HS-5 (cell line): ENCODE data around the gene USP17L17.
"Not testable (repeated sequence)": the region's sequence is repeated elsewhere in the genome, so short reads cannot be mapped to it uniquely, and the experiment has no call there.

ENCODE experiments used
- DNase-seq: peaks from one replicate; pipeline ENCODE4 v3.0.0-alpha.2; 2012; ENCODE audit warnings: low read depth

USP17L17 gene

GRCh38 chr4:9243579-9243978 is at the start of gene USP17L17:
Gene USP17L17, plus strand, starts transcription at chr4:9243879. Its CDS starts 0 bp downstream, at chr4:9243879.
- not testable (repeated sequence) for DNase-seq

GRCh38 chr4:9210357-9210756 is 33.3 kb upstream of the USP17L17 start, which contains the start of gene USP17L10:
Gene USP17L10, plus strand, starts transcription at chr4:9210657. Its CDS starts 0 bp downstream, at chr4:9210657.
- DNase-seq, result not testable (repeated sequence)

DNA sequence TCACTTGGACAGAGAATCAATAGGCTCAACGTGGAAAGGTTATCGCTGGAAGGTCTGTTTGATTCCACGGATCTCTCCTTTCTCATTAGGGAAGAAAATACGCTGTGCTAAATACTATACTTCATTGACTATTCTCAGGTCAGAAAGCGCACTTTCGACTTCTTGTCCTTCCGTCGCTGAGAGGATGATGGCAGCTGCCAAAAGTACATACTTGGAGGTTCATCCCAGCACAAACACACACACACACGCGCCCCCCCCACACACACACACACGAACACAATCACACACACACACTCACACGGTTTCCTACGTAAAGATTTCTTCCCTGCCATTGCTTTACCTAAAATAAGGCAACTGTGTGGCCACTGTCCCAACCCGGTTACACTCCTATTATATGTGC is 29.0 kb upstream of the USP17L17 start:
- DNase-seq, result not testable (repeated sequence)

DNA sequence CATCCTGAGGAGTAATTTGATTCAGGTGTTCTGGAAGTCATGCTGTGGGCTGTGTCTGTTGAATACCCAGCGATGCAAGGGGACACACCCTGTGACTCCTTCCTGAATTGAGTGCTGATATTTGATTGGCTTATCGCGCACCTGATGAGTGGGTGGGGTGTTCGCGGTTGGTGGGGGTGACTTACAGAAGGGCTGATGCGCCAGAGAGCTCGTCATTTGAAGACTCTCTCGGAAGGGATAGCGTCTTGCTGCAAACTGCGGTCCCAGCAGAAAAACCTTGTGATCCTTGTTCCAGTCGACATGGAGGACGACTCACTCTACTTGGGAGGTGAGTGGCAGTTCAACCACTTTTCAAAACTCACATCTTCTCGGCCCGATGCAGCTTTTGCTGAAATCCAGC is 28.6 kb upstream of the USP17L17 start, which contains the start of gene USP17L11:
TSS of gene USP17L11 (plus strand) at position 301 of the 400 bp plus-strand sequence. CDS start at position 301, 0 bp downstream.
- DNase-seq, result not testable (repeated sequence)

GRCh38 chr4:9219852-9220251 is 23.8 kb upstream of the USP17L17 start, which contains the start of gene USP17L12:
Gene USP17L12, plus strand, starts transcription at chr4:9220152. Its CDS starts 0 bp downstream, at chr4:9220152.
- not testable (repeated sequence) for DNase-seq

- DNase-seq, result not testable (repeated sequence)
These were observed 19.1 kb upstream of the USP17L17 start, which contains the start of gene USP17L13 for GRCh38 chr4:9224596-9224995. Gene USP17L13, plus strand, starts transcription at chr4:9224896. Its CDS starts 0 bp downstream, at chr4:9224896.

- not testable (repeated sequence) for DNase-seq
These were observed 13.4 kb upstream of the USP17L17 start for GRCh38 chr4:9230249-9230648.

GRCh38 chr4:9234085-9234484 is 9.6 kb upstream of the USP17L17 start, which contains the start of gene USP17L15:
Gene USP17L15, plus strand, starts transcription at chr4:9234385. Its CDS starts 0 bp downstream, at chr4:9234385.
- DNase-seq, result not testable (repeated sequence)

DNA sequence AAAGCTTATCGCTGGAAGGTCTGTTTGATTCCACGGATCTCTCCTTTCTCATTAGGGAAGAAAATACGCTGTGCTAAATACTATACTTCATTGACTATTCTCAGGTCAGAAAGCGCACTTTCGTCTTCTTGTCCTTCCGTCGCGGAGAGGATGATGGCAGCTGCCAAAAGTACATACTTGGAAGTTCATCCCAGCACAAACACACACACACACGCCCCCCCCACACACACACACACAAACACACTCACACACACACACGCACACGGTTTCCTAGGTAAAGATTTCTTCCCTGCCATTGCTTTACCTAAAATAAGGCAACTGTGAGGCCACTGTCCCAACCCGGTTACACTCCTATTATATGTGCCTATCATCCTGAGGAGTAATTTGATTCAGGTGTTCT is 5.2 kb upstream of the USP17L17 start:
- not testable (repeated sequence) for DNase-seq

GRCh38 chr4:9247953-9248680 is 4.4 kb downstream of the USP17L17 start, which contains the start of gene USP17L18:
Gene USP17L18, plus strand, starts transcription at chr4:9248630. Its CDS starts 0 bp downstream, at chr4:9248630.
- DNase-seq, result not testable (repeated sequence)

DNA sequence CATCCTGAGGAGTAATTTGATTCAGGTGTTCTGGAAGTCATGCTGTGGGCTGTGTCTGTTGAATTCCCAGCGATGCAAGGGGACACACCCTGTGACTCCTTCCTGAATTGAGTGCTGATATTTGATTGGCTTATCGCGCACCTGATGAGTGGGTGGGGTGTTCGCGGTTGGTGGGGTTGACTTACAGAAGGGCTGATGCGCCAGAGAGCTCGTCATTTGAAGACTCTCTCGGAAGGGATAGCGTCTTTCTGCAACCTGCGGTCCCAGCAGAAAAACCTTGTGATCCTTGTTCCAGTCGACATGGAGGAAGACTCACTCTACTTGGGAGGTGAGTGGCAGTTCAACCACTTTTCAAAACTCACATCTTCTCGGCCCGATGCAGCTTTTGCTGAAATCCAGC is 9.4 kb downstream of the USP17L17 start, which contains the start of gene USP17L19:
TSS of gene USP17L19 (plus strand) at position 301 of the 400 bp plus-strand sequence. CDS start at position 301, 0 bp downstream.
- DNase-seq, result not testable (repeated sequence)

- DNase-seq, result not testable (repeated sequence)
These were observed 14.1 kb downstream of the USP17L17 start, which contains the start of gene USP17L20 for GRCh38 chr4:9257824-9258223. Gene USP17L20, plus strand, starts transcription at chr4:9258124. Its CDS starts 0 bp downstream, at chr4:9258124.

DNA sequence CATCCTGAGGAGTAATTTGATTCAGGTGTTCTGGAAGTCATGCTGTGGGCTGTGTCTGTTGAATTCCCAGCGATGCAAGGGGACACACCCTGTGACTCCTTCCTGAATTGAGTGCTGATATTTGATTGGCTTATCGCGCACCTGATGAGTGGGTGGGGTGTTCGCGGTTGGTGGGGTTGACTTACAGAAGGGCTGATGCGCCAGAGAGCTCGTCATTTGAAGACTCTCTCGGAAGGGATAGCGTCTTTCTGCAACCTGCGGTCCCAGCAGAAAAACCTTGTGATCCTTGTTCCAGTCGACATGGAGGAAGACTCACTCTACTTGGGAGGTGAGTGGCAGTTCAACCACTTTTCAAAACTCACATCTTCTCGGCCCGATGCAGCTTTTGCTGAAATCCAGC is 18.9 kb downstream of the USP17L17 start, which contains the start of gene USP17L21:
TSS of gene USP17L21 (plus strand) at position 301 of the 400 bp plus-strand sequence. CDS start at position 301, 0 bp downstream.
- DNase-seq, result not testable (repeated sequence)

DNA sequence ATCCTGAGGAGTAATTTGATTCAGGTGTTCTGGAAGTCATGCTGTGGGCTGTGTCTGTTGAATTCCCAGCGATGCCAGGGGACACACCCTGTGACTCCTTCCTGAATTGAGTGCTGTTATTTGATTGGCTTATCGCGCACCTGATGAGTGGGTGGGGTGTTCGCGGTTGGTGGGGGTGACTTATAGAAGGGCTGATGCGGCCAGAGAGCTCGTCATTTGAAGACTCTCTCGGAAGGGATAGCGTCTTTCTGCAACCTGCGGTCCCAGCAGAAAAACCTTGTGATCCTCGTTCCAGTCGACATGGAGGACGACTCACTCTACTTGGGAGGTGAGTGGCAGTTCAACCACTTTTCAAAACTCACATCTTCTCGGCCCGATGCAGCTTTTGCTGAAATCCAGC is 23.6 kb downstream of the USP17L17 start, which contains the start of gene USP17L22:
TSS of gene USP17L22 (plus strand) at position 301 of the 400 bp plus-strand sequence. CDS start at position 301, 0 bp downstream.
- DNase-seq, result not testable (repeated sequence)

GRCh38 chr4:9271719-9272118 is 28.0 kb downstream of the USP17L17 start:
- DNase-seq, result not testable (repeated sequence)
